GM21447 (cell line): ENCODE measurements around the gene KDM4C.

Experiments
- ATAC-seq: cut with Tn5 transposase; IDR thresholded peaks from one replicate; pipeline ENCODE4 v1.9.1; 2021; ENCODE audit not compliant: unreplicated experiment

The KDM4C gene

DNA sequence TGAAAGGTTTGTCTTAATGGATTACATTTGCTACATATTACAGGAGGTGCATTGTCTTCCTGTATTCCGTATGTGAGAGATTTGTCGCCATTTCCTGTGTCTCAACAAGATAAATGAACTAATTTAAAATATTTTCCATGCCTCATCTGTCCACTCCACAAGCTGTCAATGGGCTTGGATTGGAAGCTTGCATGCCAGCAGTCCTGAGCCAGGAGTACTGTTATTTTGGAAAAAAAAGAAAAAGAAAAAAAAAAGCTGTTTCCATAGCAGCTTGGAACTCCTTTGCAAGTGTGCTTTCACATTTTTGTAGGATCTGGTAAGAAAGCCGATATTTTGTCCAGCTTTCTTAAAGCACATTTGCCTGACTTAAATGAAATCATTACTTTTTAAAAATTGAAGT lies 330.8 kb downstream of the KDM4C start:
- no peak for ATAC-seq

DNA sequence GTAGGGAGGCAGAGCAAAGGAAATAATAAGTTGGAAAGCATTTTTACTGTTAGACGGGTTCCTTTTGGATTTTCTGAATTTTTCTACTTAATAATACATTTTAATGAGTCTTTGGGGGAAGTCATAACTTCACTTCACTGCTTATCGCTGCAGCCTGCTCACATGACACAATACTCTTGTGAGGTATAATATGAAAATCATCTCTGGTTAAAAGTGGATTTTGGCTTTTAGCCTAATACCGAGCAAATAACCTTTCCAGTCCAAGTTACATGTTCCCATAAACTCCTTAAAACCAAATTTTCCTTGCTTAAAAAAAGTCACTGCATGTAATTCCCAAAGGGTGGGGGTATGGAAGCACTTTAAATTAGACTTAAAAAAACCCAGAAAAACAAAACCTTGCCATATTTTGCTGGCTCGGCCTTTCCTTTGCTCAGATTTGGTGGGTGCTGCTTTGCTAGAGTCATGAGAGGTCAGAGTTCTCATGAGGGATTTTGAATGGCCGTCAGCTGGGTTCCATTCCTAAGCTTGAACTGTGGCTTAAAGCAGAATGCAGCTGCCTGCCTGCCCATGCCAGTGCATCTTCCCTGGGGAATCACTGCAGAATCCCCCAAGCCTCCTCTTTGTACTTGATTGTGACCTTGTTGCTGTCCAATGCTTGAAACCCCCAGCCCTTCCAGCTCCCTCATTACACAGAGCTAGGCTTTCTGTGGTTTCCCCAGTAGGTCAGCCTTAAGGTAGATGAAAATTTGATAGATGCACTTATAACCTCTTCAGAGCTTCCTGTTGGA lies 331.8 kb downstream of the KDM4C start:
- no peak for ATAC-seq

GRCh38 chr9:7093040-7093439 lies 335.3 kb downstream of the KDM4C start:
- no peak for ATAC-seq

DNA sequence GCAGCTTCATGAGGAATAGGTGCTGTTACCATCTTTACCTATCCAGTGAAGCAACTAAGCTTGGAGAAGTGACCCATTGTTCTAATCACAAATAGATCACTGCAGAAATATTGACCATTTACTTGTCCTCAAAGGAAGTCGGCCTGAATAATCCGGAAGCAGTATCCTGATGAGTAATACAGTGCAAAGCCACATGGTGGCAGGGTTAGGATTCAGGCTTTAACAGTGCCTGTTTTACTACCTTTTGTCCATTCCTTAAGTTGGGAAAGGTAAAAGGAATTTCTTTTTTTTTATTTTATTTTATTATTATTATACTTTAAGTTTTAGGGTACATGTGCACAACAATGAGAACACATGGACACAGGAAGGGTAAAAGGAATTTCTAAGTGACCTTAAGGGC lies 336.3 kb downstream of the KDM4C start:
- ATAC-seq = no peak

- no peak for ATAC-seq
Observed at GRCh38 chr9:7094576-7094975, 336.8 kb downstream of the KDM4C start.

- ATAC-seq = no peak
Observed at GRCh38 chr9:7095058-7095457, 337.3 kb downstream of the KDM4C start.

DNA sequence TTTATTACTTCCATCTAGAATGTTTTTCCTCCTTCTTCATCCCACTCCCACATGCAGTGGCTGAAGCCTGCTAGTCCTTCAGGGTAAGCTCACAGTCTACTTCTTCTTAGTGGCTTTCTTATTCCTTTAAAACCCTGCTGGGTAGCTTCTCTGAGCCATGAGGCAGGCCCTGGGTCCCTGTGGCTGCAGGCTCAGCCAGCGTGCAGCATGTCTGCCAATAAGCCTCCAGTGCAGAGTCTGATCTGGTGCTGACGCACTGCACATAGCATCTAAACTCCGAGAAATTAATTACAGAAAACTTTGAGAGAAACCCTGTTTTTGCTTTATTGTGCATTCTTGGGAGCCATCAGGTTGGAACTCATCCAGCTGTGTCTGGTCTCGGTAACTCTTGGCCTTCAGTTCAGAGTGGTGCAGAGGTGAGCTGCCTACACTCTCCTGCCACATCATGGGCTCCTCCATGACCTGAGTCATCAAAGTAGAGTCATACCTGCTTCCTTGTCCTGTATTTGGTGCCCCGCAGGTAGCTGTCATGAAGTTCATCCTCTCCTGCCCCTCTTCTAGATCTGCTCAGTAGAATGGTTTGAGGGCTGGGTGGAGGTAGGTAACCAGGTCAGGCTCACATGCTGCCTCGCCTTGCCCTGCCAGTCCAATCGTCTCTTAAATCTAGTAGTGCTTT lies 339.4 kb downstream of the KDM4C start:
- no peak for ATAC-seq

DNA sequence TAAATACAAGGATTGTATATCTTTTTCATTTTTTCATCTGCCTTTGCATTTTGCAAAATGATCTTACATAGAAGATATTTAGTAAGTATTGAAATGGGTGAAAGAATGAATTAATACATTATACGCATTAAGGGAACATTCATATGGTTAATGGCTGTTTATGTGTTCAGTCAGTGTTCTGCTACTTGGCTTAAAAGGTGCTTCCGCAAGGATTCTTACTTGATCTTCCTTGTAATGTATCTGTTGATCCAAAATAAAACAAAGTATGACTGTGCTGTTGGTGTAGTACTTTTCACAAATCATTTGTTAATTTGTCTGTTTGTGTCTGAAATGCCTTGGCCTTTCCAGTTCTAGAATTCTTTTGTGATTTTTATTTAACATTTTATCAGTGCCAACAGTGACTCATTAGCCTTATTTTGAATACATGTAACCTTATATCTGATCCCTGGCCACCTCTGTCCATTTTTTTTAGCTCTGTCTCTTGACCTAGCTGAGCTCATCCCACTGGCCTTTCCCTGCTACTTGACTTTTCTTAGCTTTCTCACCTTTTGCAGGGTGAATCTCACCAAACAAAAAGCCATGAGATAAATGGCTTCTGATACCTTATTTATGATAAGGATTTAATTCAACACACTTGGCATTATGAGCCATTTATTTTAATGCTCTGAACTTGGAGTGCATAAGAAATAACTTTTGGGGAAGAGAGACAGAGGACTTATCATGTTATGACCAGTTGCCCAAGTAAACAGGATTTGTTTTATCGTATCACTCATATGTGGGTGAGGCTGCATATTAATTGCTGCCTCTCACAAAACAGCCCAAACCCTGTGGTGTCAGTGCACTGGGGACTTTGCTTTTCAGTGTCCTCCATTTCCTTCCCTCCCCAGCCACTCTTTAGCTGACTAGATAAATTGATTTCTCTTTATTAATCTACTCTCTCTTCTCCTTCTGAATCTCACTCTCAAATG lies 340.3 kb downstream of the KDM4C start:
- ATAC-seq = no peak

DNA sequence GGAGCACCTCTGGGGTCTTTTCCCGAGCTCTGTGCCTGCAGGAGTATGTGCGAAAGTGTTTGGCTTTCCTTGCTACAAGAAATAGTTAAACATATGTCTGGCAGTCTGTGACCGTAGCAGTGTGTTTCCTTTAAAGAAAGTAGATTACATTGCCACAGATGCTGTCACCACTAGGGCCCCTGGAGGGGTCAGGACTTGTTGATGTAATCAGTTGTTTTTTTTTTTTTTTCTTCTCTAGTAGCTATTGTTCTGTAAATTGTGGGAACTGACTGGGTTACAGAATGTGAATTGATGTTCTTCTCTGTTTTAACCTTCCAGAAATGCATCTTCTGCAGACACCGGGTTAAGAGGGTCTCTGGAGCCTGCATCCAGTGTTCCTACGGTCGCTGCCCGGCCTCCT lies 345.6 kb downstream of the KDM4C start:
- ATAC-seq = no peak

DNA sequence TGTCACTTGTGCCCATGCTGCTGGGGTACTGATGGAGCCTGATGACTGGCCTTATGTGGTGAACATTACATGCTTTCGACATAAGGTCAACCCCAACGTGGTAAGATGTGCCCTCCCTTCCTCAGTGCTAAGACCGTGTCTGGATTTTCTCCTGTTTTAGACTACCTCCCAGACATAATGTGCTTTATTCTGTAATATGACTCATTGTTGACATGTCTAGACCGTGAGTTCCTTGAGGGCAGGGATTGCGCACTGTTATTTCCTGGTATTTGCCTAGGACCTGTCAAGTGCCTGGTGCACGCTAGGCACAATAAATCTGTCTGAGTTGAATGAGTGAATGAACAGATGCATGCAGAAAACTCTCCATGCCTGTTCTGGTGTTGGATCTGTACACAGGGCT lies 346.0 kb downstream of the KDM4C start:
- no peak for ATAC-seq

- ATAC-seq = no peak
Observed at GRCh38 chr9:7104625-7105024, 346.9 kb downstream of the KDM4C start.

- ATAC-seq = no peak
Observed at GRCh38 chr9:7105095-7105494, 347.3 kb downstream of the KDM4C start.

GRCh38 chr9:7108936-7109335 lies 351.2 kb downstream of the KDM4C start:
- no peak for ATAC-seq

- no peak for ATAC-seq
Observed at GRCh38 chr9:7111413-7111812, 353.6 kb downstream of the KDM4C start.

GRCh38 chr9:7115606-7116005 lies 357.8 kb downstream of the KDM4C start:
- ATAC-seq = no peak

DNA sequence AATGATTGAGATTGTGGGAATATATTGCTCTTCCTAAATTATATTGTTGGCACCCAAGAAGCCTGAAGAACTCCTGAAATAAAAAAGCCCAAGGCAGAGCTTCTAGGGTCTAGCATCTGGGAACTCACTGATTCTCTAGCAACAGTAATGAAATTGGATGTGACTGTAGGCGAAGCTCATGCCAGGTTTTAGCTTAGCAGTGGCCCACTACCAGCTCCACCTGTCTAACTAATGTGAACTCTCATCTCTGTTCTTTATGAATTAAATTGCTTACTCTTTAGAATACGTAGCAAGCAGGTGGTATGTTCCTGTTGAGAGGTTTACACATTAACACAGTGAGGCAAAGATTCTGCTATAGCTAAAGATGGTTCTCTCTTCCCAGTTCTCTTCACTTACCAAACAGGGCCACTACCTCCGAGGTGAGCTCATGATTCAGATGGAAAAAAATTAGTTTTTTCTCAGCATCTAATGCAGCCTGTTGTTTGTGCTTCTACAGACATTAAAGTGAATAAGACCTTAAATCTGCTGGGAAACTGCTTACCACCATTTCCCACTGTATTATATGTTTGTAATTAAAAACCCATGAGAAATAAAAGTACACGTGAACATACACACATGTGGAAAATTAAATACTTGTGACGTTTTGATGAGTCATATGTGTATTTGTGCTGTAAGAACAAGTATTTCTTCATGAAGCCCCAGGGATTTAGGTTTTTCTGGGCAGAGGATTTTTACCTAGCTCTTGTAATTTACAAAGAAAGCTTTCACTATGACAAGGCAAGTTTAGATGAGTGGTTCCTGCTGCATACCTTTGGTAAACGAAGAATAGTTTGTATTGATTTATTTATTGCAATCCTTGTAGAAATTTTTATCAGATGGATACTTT lies 360.1 kb downstream of the KDM4C start:
- ATAC-seq = peak; percentile 72

DNA sequence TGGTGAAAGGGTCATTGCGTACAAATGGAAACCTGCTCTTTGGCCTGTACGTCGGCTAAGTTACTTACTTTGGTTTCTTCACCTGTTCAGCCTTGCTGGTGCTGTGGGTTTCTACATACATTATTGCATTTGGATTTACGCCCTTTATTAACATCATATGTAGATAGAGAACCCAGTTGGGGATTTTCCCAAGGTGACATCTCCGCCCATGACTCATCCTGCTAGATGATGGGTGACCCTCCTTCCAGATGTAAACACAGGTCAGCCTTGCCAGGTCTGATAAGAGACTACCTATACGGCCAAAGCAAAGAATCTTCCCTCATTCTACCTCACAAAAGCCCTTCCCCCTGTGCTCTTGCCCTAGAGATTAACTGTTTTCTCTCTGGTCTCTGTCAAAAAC lies 360.9 kb downstream of the KDM4C start:
- peak; percentile 35 for ATAC-seq

- ATAC-seq = no peak
Observed at GRCh38 chr9:7119612-7120011, 361.8 kb downstream of the KDM4C start.

DNA sequence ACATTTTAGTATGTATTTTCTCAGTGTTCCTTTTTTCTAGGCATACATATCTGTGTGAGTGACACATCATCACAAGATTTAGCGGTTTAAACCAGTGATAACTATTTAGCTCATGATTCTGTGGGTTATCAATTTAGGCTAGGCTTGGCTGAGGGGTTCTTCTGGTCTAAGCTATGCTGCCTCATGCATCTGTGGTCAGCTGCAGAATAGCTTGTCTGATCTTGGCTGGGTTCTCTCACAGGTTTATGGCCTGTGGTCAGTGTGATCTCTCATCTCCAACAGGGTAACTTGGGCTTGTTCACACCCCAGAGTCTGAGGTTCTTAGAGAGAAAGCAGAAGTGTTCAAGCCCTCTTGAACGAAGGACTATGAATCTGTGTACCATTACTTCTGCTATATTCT lies 363.3 kb downstream of the KDM4C start:
- ATAC-seq = peak; percentile 50

DNA sequence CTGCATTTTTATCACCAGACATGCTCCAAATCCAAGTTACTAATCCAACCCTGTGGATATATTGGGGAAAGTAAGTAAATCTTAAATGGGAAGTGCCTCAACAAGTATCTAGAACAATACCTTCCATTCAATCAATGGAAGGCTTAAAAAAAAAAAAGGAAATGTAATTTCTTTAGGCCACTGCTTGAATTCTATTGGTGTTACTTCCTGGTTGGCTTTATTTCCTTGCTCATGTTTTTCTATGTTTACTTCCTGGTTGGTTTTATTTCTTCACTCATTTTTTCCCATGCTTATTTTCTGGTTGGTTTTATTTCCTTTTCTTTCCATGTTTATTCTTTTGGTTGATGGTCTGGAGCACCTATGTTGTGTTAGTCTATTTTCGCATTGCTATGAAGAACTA lies 363.9 kb downstream of the KDM4C start:
- ATAC-seq = no peak

DNA sequence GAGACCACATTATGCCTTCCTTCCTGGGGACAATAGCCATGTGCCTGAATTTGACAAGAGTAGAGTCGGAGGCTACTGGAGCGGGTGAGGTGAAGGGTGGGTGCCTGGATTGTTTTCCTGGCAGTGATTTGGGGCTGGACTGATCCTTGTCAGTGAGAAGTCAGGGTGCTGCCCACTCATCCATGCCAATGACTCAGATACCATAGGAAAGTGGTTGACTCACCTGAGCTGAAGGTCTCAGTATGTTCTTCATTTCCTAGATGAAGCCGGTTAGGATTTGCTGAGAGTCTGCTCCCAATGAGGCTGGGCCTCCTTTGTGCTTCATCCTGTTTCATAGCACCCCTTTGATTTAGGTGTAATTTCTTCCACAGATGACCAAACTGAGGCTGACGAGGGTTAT lies 366.0 kb downstream of the KDM4C start:
- no peak for ATAC-seq
